H9 (cell line): ENCODE results near the gene NXPH3. TPM values are rescaled to one million over a fixed set of nuclear protein-coding genes. Genes with fewer than 3 reads are reported as not detected.
A peak's percentile ranks its signal among the peaks of the same experiment; 100 is the strongest.

Source experiments
- DNase-seq: peaks from one replicate; pipeline ENCODE4 v3.0.0-alpha.2; 2017
- H2AFZ ChIP-seq: one replicate; pipeline ENCODE4 v1.6.1; 2013; ENCODE audit warnings: mild to moderate bottlenecking, low read length, control low read depth, moderate library complexity
- H2AK5ac ChIP-seq: 2 replicates; pipeline ENCODE4 v1.6.1; 2013; ENCODE audit warnings: low read length, control low read depth, mixed read lengths; ENCODE audit not compliant: insufficient read length
- H2BK120ac ChIP-seq: one replicate; pipeline ENCODE4 v1.6.1; 2013; ENCODE audit warnings: low read depth, mild to moderate bottlenecking, low read length, control low read depth, inconsistent platforms; ENCODE audit not compliant: poor library complexity, severe bottlenecking
- H2BK12ac ChIP-seq: 2 replicates; pipeline ENCODE4 v1.6.1; 2013; ENCODE audit warnings: low read length, control low read depth, mixed read lengths, low read depth; ENCODE audit not compliant: insufficient read length
- H2BK15ac ChIP-seq: 2 replicates; pipeline ENCODE4 v1.6.1; 2013; ENCODE audit warnings: low read depth, low read length, control low read depth
- H2BK20ac ChIP-seq: one replicate; pipeline ENCODE4 v1.6.1; 2013; ENCODE audit warnings: low read depth, mild to moderate bottlenecking, low read length, control low read depth, inconsistent platforms; ENCODE audit not compliant: poor library complexity, severe bottlenecking
- H2BK5ac ChIP-seq: 2 replicates; pipeline ENCODE4 v1.6.1; 2013; ENCODE audit warnings: low read length, control low read depth, mixed read lengths; ENCODE audit not compliant: insufficient read length
- H3K14ac ChIP-seq: 2 replicates; pipeline ENCODE4 v1.6.1; 2013; ENCODE audit warnings: low read length, control low read depth; ENCODE audit not compliant: insufficient read depth
- H3K18ac ChIP-seq: 2 replicates; pipeline ENCODE4 v1.6.1; 2013; ENCODE audit warnings: low read depth, mild to moderate bottlenecking, mixed read lengths, low read length, control low read depth; ENCODE audit not compliant: insufficient read length
- H3K23ac ChIP-seq: 2 replicates; pipeline ENCODE4 v1.6.1; 2013; ENCODE audit warnings: low read length, control low read depth, mixed read lengths, low read depth; ENCODE audit not compliant: insufficient read length
- H3K23me2 ChIP-seq: 2 replicates; pipeline ENCODE4 v1.6.1; 2013; ENCODE audit warnings: low read depth, mild to moderate bottlenecking, mixed read lengths, low read length, control low read depth; ENCODE audit not compliant: insufficient read length, poor library complexity, severe bottlenecking
- H3K27ac ChIP-seq: 2 replicates; pipeline ENCODE4 v1.5.1; 2013; ENCODE audit warnings: low read length, control low read depth, mixed read lengths, low read depth; ENCODE audit not compliant: insufficient read length
- H3K27me3 ChIP-seq: 2 replicates; pipeline ENCODE4 v1.6.1; 2013; ENCODE audit warnings: low read length, control low read depth, inconsistent platforms; ENCODE audit not compliant: insufficient read depth
- H3K4ac ChIP-seq: 2 replicates; pipeline ENCODE4 v1.6.1; 2013; ENCODE audit warnings: low read depth, mild to moderate bottlenecking, control low read depth, inconsistent platforms, low read length, moderate library complexity
- H3K4me1 ChIP-seq: 2 replicates; pipeline ENCODE4 v1.6.1; 2013; ENCODE audit warnings: low read length, control low read depth, inconsistent platforms; ENCODE audit not compliant: insufficient read depth
- H3K4me2 ChIP-seq: 2 replicates; pipeline ENCODE4 v1.6.1; 2013; ENCODE audit warnings: low read length, control low read depth, mixed read lengths; ENCODE audit not compliant: insufficient read length, insufficient read depth
- H3K56ac ChIP-seq: 2 replicates; pipeline ENCODE4 v1.6.1; 2013; ENCODE audit warnings: low read depth, mild to moderate bottlenecking, mixed read lengths, low read length, control low read depth; ENCODE audit not compliant: insufficient read length
- H3K79me1 ChIP-seq: 2 replicates; pipeline ENCODE4 v1.6.1; 2013; ENCODE audit warnings: low read depth, mild to moderate bottlenecking, moderate library complexity, low read length, control low read depth, inconsistent platforms; ENCODE audit not compliant: insufficient read depth, poor library complexity, severe bottlenecking
- H3K79me2 ChIP-seq: 2 replicates; pipeline ENCODE4 v1.6.1; 2013; ENCODE audit warnings: low read length, control low read depth, inconsistent platforms; ENCODE audit not compliant: insufficient read depth
- H3K9ac ChIP-seq: 2 replicates; pipeline ENCODE4 v1.6.1; 2013; ENCODE audit warnings: low read length, control low read depth, mixed read lengths; ENCODE audit not compliant: insufficient read length; ENCODE audit errors: extremely low read depth
- H3K9me3 ChIP-seq: one replicate; pipeline ENCODE4 v1.6.1; 2013; ENCODE audit warnings: low read depth, low read length, inconsistent platforms; ENCODE audit not compliant: control insufficient read depth
- H3T11ph ChIP-seq: one replicate; pipeline ENCODE4 v1.6.1; 2013; ENCODE audit warnings: mild to moderate bottlenecking, low read length, control low read depth, inconsistent platforms
- H4K20me1 ChIP-seq: one replicate; pipeline ENCODE4 v1.6.1; 2013; ENCODE audit not compliant: control insufficient read depth, insufficient read length, insufficient read depth
- H4K5ac ChIP-seq: 2 replicates; pipeline ENCODE4 v1.6.1; 2013; ENCODE audit warnings: low read depth, mild to moderate bottlenecking, mixed read lengths, low read length, control low read depth; ENCODE audit not compliant: insufficient read length
- H4K8ac ChIP-seq: replicated peaks from 2 replicates; pipeline ENCODE4 v1.6.1; 2013; ENCODE audit warnings: low read length, control low read depth, mixed read lengths, low read depth; ENCODE audit not compliant: insufficient read length
- H4K91ac ChIP-seq: 2 replicates; pipeline ENCODE4 v1.6.1; 2013; ENCODE audit warnings: low read depth, mild to moderate bottlenecking, moderate library complexity, mixed read lengths, low read length, control low read depth; ENCODE audit not compliant: insufficient read length
- H3K27ac Mint-ChIP-seq, 3 experiments: 2 replicates in 2 of 3; 3 replicates in 1 of 3; pipeline ENCODE4 v1.8.0; 2020 to 2021; ENCODE audit warnings: mixed read lengths in 3 of 3, mild to moderate bottlenecking in 1 of 3, moderate library complexity in 1 of 3
- H3K27me3 Mint-ChIP-seq: 2 replicates; pipeline ENCODE4 v1.8.0; 2021; ENCODE audit warnings: low read depth, mild to moderate bottlenecking, moderate library complexity, mixed read lengths
- H3K36me3 Mint-ChIP-seq, 3 experiments: 2 replicates in 2 of 3; 3 replicates in 1 of 3; pipeline ENCODE4 v1.8.0; 2020 to 2021; ENCODE audit warnings: low read depth in 3 of 3, mixed read lengths in 3 of 3; ENCODE audit not compliant: insufficient read depth in 1 of 3
- H3K4me1 Mint-ChIP-seq, 2 experiments: 2 replicates each; pipeline ENCODE4 v1.8.0; 2020; ENCODE audit warnings: mixed read lengths in 2 of 2
- H3K4me3 Mint-ChIP-seq, 2 experiments: 2 replicates in 1 of 2; 3 replicates in 1 of 2; pipeline ENCODE4 v1.8.0; 2020 to 2021; ENCODE audit warnings: mild to moderate bottlenecking in 2 of 2, mixed read lengths in 2 of 2, moderate library complexity in 1 of 2
- H3K9me3 Mint-ChIP-seq, 2 experiments: 2 replicates in 1 of 2; 3 replicates in 1 of 2; pipeline ENCODE4 v1.8.0; 2020; ENCODE audit warnings: mild to moderate bottlenecking in 2 of 2, mixed read lengths in 2 of 2, moderate library complexity in 1 of 2
- WGBS: extraction: QIAGEN DNeasy Blood & Tissue Kit; methylation state at CpG from one replicate; pipeline ENCODE4 v1.1.7; 2013; ENCODE audit warnings: missing lambda C conversion rate, low lambda C conversion rate, mixed read lengths; ENCODE audit not compliant: insufficient read length; ENCODE audit errors: extremely low coverage; 5-methylcytosine and 5-hydroxymethylcytosine counted together
- total RNA-seq: library from RNA; stranded (reverse); gene quantifications from 2 replicates; pipeline ENCODE4 v1.2.1, GENCODE V29; 2021
- TF ChIP-seq, protein P1 (sequence below): fragments of 200-600 bp; sonication (generic); conservative IDR thresholded peaks from 3 replicates; pipeline ENCODE4 v1.8.0; 2021; ENCODE audit warnings: antibody characterized with exemption, mild to moderate bottlenecking

Gene NXPH3
- total RNA-seq, 1 experiment from 2014 or later: 1.3 TPM

- Histone ChIP-seq H2BK5ac (no peak overlapping the region), H2AK5ac (no peak overlapping the region), H2BK15ac (no peak overlapping the region), H3K27me3 (peaks cover 3% of the 10 kb centered on the region; the same call in 1 of the 2 replicates), H3K4me1 (peaks cover 3% of the 10 kb centered on the region; the same call in 1 of the 2 replicates), H2AFZ (no peak overlapping the region), H4K8ac (no peak overlapping the region), H3K9ac (no peak overlapping the region), H3K9me3 (no peaks in the 10 kb centered on the region), H3K23me2 (peaks cover 4% of the 10 kb centered on the region), H3K14ac (no peak overlapping the region), H2BK120ac (no peak overlapping the region), H3K27ac (no peak overlapping the region), H3T11ph (no peak overlapping the region), H3K23ac (no peak overlapping the region), H4K20me1 (no peaks in the 10 kb centered on the region), H4K5ac (no peak overlapping the region), H3K79me2 (no peaks in the 10 kb centered on the region), H3K4ac (no peak overlapping the region), H2BK12ac (no peak overlapping the region), H3K18ac (no peak overlapping the region), H2BK20ac (no peak overlapping the region), H3K4me2 (no peak overlapping the region), H4K91ac (no peak overlapping the region), H3K56ac (no peak overlapping the region), H3K79me1 (no peaks in the 10 kb centered on the region)
- no peak overlapping the region for H3K27ac Mint-ChIP-seq
- WGBS: no CpG with 5 or more reads among the region's 4 CpGs
- peaks cover 43% of the 10 kb centered on the region for H3K27me3 Mint-ChIP-seq
- TF ChIP-seq, protein P1, sequence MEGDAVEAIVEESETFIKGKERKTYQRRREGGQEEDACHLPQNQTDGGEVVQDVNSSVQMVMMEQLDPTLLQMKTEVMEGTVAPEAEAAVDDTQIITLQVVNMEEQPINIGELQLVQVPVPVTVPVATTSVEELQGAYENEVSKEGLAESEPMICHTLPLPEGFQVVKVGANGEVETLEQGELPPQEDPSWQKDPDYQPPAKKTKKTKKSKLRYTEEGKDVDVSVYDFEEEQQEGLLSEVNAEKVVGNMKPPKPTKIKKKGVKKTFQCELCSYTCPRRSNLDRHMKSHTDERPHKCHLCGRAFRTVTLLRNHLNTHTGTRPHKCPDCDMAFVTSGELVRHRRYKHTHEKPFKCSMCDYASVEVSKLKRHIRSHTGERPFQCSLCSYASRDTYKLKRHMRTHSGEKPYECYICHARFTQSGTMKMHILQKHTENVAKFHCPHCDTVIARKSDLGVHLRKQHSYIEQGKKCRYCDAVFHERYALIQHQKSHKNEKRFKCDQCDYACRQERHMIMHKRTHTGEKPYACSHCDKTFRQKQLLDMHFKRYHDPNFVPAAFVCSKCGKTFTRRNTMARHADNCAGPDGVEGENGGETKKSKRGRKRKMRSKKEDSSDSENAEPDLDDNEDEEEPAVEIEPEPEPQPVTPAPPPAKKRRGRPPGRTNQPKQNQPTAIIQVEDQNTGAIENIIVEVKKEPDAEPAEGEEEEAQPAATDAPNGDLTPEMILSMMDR: no peak
- no peaks in the 10 kb centered on the region for H3K36me3 Mint-ChIP-seq
- no peaks in the 10 kb centered on the region; a peak in 1 of 5 replicates for H3K9me3 Mint-ChIP-seq
- no peak for DNase-seq
- peak overlapping the region in 1 of 2 experiments; percentile 96; a peak in 2 of 5 replicates for H3K4me3 Mint-ChIP-seq
- peaks cover 28 to 41% of the 10 kb centered on the region in 2 experiments for H3K4me1 Mint-ChIP-seq
These were observed 2.3 kb downstream of the NXPH3 start for GRCh38 chr17:49577963-49578362.
